ENCODE results near the gene TUBA8.

DNA sequence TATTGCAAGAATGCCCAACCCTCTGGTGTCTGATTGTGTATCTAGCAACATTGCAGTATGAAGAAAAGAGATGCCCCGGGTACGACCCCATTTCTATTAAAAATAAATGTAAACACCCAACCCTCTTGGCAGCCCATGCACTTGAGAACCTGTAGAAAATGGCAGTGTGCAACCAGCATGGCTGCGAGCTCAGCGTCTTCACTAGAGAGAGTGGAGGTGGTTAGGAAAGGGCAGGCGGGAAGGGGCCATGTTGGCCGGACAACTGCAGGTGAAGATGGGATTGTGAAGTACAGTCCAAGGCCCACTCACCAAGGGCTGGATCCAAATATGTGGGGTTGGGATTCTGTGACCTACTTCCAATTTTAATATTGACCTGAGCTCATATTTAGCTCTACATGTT is 16.9 kb upstream of the TUBA8 start:
- TF ChIP-seq, protein P1, sequence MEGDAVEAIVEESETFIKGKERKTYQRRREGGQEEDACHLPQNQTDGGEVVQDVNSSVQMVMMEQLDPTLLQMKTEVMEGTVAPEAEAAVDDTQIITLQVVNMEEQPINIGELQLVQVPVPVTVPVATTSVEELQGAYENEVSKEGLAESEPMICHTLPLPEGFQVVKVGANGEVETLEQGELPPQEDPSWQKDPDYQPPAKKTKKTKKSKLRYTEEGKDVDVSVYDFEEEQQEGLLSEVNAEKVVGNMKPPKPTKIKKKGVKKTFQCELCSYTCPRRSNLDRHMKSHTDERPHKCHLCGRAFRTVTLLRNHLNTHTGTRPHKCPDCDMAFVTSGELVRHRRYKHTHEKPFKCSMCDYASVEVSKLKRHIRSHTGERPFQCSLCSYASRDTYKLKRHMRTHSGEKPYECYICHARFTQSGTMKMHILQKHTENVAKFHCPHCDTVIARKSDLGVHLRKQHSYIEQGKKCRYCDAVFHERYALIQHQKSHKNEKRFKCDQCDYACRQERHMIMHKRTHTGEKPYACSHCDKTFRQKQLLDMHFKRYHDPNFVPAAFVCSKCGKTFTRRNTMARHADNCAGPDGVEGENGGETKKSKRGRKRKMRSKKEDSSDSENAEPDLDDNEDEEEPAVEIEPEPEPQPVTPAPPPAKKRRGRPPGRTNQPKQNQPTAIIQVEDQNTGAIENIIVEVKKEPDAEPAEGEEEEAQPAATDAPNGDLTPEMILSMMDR (IDR thresholded peaks at IDR 0.05), result no peak
- TF ChIP-seq POLR2A (IDR thresholded peaks at IDR 0.05) (no peak), POLR2AphosphoS5 (IDR thresholded peaks at IDR 0.05) (no peak), EP300 (IDR thresholded peaks at IDR 0.05) (no peak)

Measured in gastroesophageal sphincter (tissue), 3 donors.